HG03159 (cell line): ENCODE results near the gene FGFR2.

ENCODE experiments used
- ATAC-seq: cut with Tn5 transposase; IDR thresholded peaks from one replicate; pipeline ENCODE4 v1.9.1; 2021; ENCODE audit warnings: mild to moderate bottlenecking, moderate library complexity; ENCODE audit not compliant: unreplicated experiment

The FGFR2 gene

GRCh38 chr10:121500701-121501332 is 97.4 kb downstream of the FGFR2 start:
- ATAC-seq, result no peak

GRCh38 chr10:121497513-121498470 is 100.5 kb downstream of the FGFR2 start:
- ATAC-seq, result no peak

- no peak for ATAC-seq
These were observed 102.5 kb downstream of the FGFR2 start for GRCh38 chr10:121495719-121496118.

- ATAC-seq, result no peak
These were observed 103.9 kb downstream of the FGFR2 start for GRCh38 chr10:121494296-121494695.

- ATAC-seq, result no peak
These were observed 104.7 kb downstream of the FGFR2 start for GRCh38 chr10:121493521-121493920.

GRCh38 chr10:121490871-121491519 is 107.2 kb downstream of the FGFR2 start:
- ATAC-seq, result no peak

GRCh38 chr10:121485436-121486139 is 112.7 kb downstream of the FGFR2 start:
- ATAC-seq, result no peak

- no peak for ATAC-seq
These were observed 113.4 kb downstream of the FGFR2 start for GRCh38 chr10:121484816-121485215.

GRCh38 chr10:121484401-121484800 is 113.8 kb downstream of the FGFR2 start:
- ATAC-seq, result no peak

GRCh38 chr10:121481180-121481579 is 117.1 kb downstream of the FGFR2 start:
- no peak for ATAC-seq

- no peak for ATAC-seq
These were observed 119.7 kb downstream of the FGFR2 start for GRCh38 chr10:121478556-121478955.

- no peak for ATAC-seq
These were observed 128.2 kb downstream of the FGFR2 start for GRCh38 chr10:121469797-121470606.

- no peak for ATAC-seq
These were observed 129.5 kb downstream of the FGFR2 start for GRCh38 chr10:121468726-121469125.

- no peak for ATAC-seq
These were observed 131.8 kb downstream of the FGFR2 start for GRCh38 chr10:121466424-121466823.

GRCh38 chr10:121465215-121465614 is 133.0 kb downstream of the FGFR2 start:
- ATAC-seq, result no peak

- no peak for ATAC-seq
These were observed 133.7 kb downstream of the FGFR2 start for GRCh38 chr10:121464517-121464916.

- no peak for ATAC-seq
These were observed 135.3 kb downstream of the FGFR2 start for GRCh38 chr10:121462955-121463354.

GRCh38 chr10:121462281-121462680 is 136.0 kb downstream of the FGFR2 start:
- no peak for ATAC-seq

GRCh38 chr10:121461307-121461706 is 136.9 kb downstream of the FGFR2 start:
- no peak for ATAC-seq

GRCh38 chr10:121460733-121461132 is 137.5 kb downstream of the FGFR2 start:
- no peak for ATAC-seq
